Small intestine (tissue), 7 donors: ENCODE measurements around the gene KIAA1328. TPM values are rescaled to one million over a fixed set of nuclear protein-coding genes. Genes with fewer than 3 reads are reported as not detected.

ENCODE experiments used
- DNase-seq, 2 donors: peaks; one replicate each; pipeline versions ENCODE4 v3.0.0 to v3.0.0-alpha.2; 2013
- FAIRE-seq: peaks from 2 replicates; lab custom pipeline; 2012; peaks lifted over from hg19 to GRCh38; lab: Jason Lieb, UNC
- H3K27ac ChIP-seq, 3 donors: one replicate each; pipeline ENCODE4 v1.5.1; 2013; ENCODE audit warnings: low read length in 2 of 3, mild to moderate bottlenecking in 2 of 3, control low read depth in 1 of 3, inconsistent platforms in 1 of 3, low read depth in 1 of 3, moderate library complexity in 1 of 3
- H3K27me3 ChIP-seq, 3 donors: one replicate each; pipeline ENCODE4 v1.6.1; 2013; ENCODE audit warnings: low read length in 3 of 3, inconsistent platforms in 1 of 3; ENCODE audit not compliant: control insufficient read depth in 3 of 3, insufficient read depth in 3 of 3
- H3K36me3 ChIP-seq, 3 donors: one replicate each; pipeline ENCODE4 v1.6.1; 2013; ENCODE audit warnings: low read length in 3 of 3, inconsistent platforms in 1 of 3, low read depth in 1 of 3, mild to moderate bottlenecking in 1 of 3, moderate library complexity in 1 of 3; ENCODE audit not compliant: control insufficient read depth in 3 of 3, insufficient read depth in 2 of 3
- H3K4me1 ChIP-seq, 3 donors: one replicate each; pipeline ENCODE4 v1.6.1; 2013; ENCODE audit warnings: low read length in 2 of 3, inconsistent platforms in 1 of 3, low read depth in 1 of 3, mild to moderate bottlenecking in 1 of 3, moderate library complexity in 1 of 3; ENCODE audit not compliant: control insufficient read depth in 3 of 3, insufficient read depth in 2 of 3
- H3K4me3 ChIP-seq, 3 donors: one replicate each; pipeline ENCODE4 v1.5.1; 2013; ENCODE audit warnings: low read length in 3 of 3, control low read depth in 1 of 3, inconsistent platforms in 1 of 3, low read depth in 1 of 3, mild to moderate bottlenecking in 1 of 3, moderate library complexity in 1 of 3
- H3K9me3 ChIP-seq, 2 donors: one replicate each; pipeline ENCODE4 v1.6.1; 2013; ENCODE audit warnings: low read depth in 1 of 2, low read length in 1 of 2; ENCODE audit not compliant: control insufficient read depth in 2 of 2, insufficient read depth in 1 of 2
- WGBS, 3 donors: extraction: QIAGEN DNeasy Blood & Tissue Kit; methylation state at CpG; one replicate each; pipeline ENCODE4 v1.1.7; 2013; 5-methylcytosine and 5-hydroxymethylcytosine counted together
- polyA plus RNA-seq, 4 donors: library from polyadenylated mRNA; stranded (reverse) in 3 of 4; unstranded in 1 of 4; fragments of 200-250 nt in 3 of 4; fragments of 120-200 nt in 1 of 4; gene quantifications; one replicate each; pipeline versions ENCODE4 v1.2.1 to v1.2.3, GENCODE V29; 2013
- donor health status: healthy with polysubstance abuse.
- donor health status: control.
- donor health status: control.
- donor health status: Bipolar disorder and iron deficiency.
- donor health status: healthy.

KIAA1328 gene
- polyA plus RNA-seq, 4 donors: 1.8 to 6.8 (median 2.6) TPM

- H3K27ac ChIP-seq: no peak overlapping the region
- no peak for DNase-seq
- FAIRE-seq: no peak
- H3K9me3 ChIP-seq: no peaks in the 10 kb centered on the region
- WGBS, 3 donors: 91 to 95% (median 94%) methylated on average over 3 of the region's 3 CpGs
- no peak overlapping the region for H3K4me3 ChIP-seq
- H3K27me3 ChIP-seq: no peaks in the 10 kb centered on the region
- H3K36me3 ChIP-seq: peaks cover 0 to 3% (median 2%) of the 10 kb centered on the region in 3 donors
- peaks cover 0 to 3% (median 3%) of the 10 kb centered on the region in 3 donors for H3K4me1 ChIP-seq
Observed at GRCh38 chr18:36890598-36890997, 61.7 kb downstream of the KIAA1328 start.

GRCh38 chr18:36893227-36893626, 64.3 kb downstream of the KIAA1328 start:
- Histone ChIP-seq H3K27ac (no peak overlapping the region), H3K4me1 (peaks cover 0 to 3% (median 3%) of the 10 kb centered on the region in 3 donors), H3K36me3 (peaks cover 0 to 3% (median 0%) of the 10 kb centered on the region in 3 donors), H3K4me3 (no peak overlapping the region), H3K27me3 (no peaks in the 10 kb centered on the region), H3K9me3 (no peaks in the 10 kb centered on the region)
- 87 to 96% (median 91%) methylated on average over 5 of the region's 5 CpGs for WGBS, 3 donors
- DNase-seq: no peak
- FAIRE-seq: no peak

GRCh38 chr18:36895606-36896005, 66.7 kb downstream of the KIAA1328 start:
- no peak for FAIRE-seq
- WGBS, 3 donors: 89 to 91% (median 90%) methylated on average over 4 of the region's 4 CpGs
- no peak overlapping the region for H3K27ac ChIP-seq

GRCh38 chr18:36897253-36897652, 68.3 kb downstream of the KIAA1328 start:
- H3K9me3 ChIP-seq: peaks cover 0 to 2% of the 10 kb centered on the region in 2 donors
- H3K27ac ChIP-seq: no peak overlapping the region
- DNase-seq (no peak), FAIRE-seq (no peak)
- no peak overlapping the region for H3K4me3 ChIP-seq
- peaks cover 0 to 3% (median 0%) of the 10 kb centered on the region in 3 donors for H3K36me3 ChIP-seq
- H3K27me3 ChIP-seq: no peaks in the 10 kb centered on the region
- H3K4me1 ChIP-seq: no peaks in the 10 kb centered on the region
- 81 to 91% (median 85%) methylated on average over 1 of the region's 1 CpG for WGBS, 3 donors

More at GRCh38 chr18:36895606-36896005, 66.7 kb downstream of the KIAA1328 start:
- no peak overlapping the region for H3K4me3 ChIP-seq
- peaks cover 0 to 2% of the 10 kb centered on the region in 2 donors for H3K9me3 ChIP-seq
- no peak for DNase-seq
- H3K36me3 ChIP-seq: peaks cover 0 to 3% (median 0%) of the 10 kb centered on the region in 3 donors
- no peaks in the 10 kb centered on the region for H3K27me3 ChIP-seq
- H3K4me1 ChIP-seq: no peaks in the 10 kb centered on the region

- H3K27me3 ChIP-seq: no peaks in the 10 kb centered on the region
- no peak overlapping the region for H3K27ac ChIP-seq
- peak in 1 of 2 donors; percentile 62 for DNase-seq
- no peaks in the 10 kb centered on the region for H3K4me1 ChIP-seq
- no peak overlapping the region for H3K4me3 ChIP-seq
- 77 to 81% (median 81%) methylated on average over 3 of the region's 3 CpGs for WGBS, 3 donors
- no peaks in the 10 kb centered on the region for H3K36me3 ChIP-seq
- FAIRE-seq: no peak
- H3K9me3 ChIP-seq: peaks cover 0 to 2% of the 10 kb centered on the region in 2 donors
Observed at GRCh38 chr18:36899289-36899688, 70.4 kb downstream of the KIAA1328 start.

GRCh38 chr18:36900466-36900865, 71.5 kb downstream of the KIAA1328 start:
- Histone ChIP-seq H3K36me3 (no peaks in the 10 kb centered on the region), H3K4me1 (no peaks in the 10 kb centered on the region), H3K27me3 (no peaks in the 10 kb centered on the region), H3K27ac (no peak overlapping the region), H3K4me3 (no peak overlapping the region), H3K9me3 (peaks cover 0 to 2% of the 10 kb centered on the region in 2 donors)
- 97 to 99% (median 97%) methylated on average over 4 of the region's 4 CpGs for WGBS, 3 donors
- FAIRE-seq (no peak), DNase-seq (no peak)

- H3K27ac ChIP-seq: no peak overlapping the region
- FAIRE-seq (no peak), DNase-seq (no peak)
- 84 to 97% (median 96%) methylated on average over 1 of the region's 1 CpG for WGBS, 3 donors
- no peaks in the 10 kb centered on the region for H3K36me3 ChIP-seq
- no peak overlapping the region for H3K4me3 ChIP-seq
- no peaks in the 10 kb centered on the region for H3K27me3 ChIP-seq
- H3K4me1 ChIP-seq: no peaks in the 10 kb centered on the region
- peaks cover 0 to 2% of the 10 kb centered on the region in 2 donors for H3K9me3 ChIP-seq
Observed at GRCh38 chr18:36901277-36901701, 72.4 kb downstream of the KIAA1328 start.

- H3K4me3 ChIP-seq: no peak overlapping the region
- peaks cover 0 to 2% (median 0%) of the 10 kb centered on the region in 3 donors for H3K36me3 ChIP-seq
- FAIRE-seq (no peak), DNase-seq (no peak)
- H3K27ac ChIP-seq: no peak overlapping the region
- no peaks in the 10 kb centered on the region for H3K4me1 ChIP-seq
- 75 to 92% (median 85%) methylated on average over 3 of the region's 3 CpGs for WGBS, 3 donors
- no peaks in the 10 kb centered on the region for H3K27me3 ChIP-seq
- H3K9me3 ChIP-seq: peaks cover 0 to 2% of the 10 kb centered on the region in 2 donors
Observed at GRCh38 chr18:36903215-36903928, 74.4 kb downstream of the KIAA1328 start.
